ENCODE measurements around the gene KLF6. TPM values are rescaled to one million over a fixed set of nuclear protein-coding genes. Genes with fewer than 3 reads are reported as not detected.
A peak's percentile ranks its signal among the peaks of the same experiment; 100 is the strongest.

KLF6 gene
- total RNA-seq, 1 experiment from 2014 or later = 94.5 TPM

GRCh38 chr10:3740157-3740871 lies 44.7 kb downstream of the KLF6 start:
- peaks cover 24% of the 10 kb centered on the region for H3K4me1 ChIP-seq (ENCODE audit: insufficient read depth, low read length)
- ChIA-PET CTCF (interaction anchor here (0.7 to 1.1 kb wide), 3 partner anchors 14 to 543 kb away, joined by 3 to 4 read pairs (median 3); no protein-coding TSS in a partner anchor), POLR2A (ENCODE audit: unreplicated experiment) (interaction anchor here (0.6 to 1.7 kb wide), 6 partner anchors 15 to 937 kb away, joined by 3 to 20 read pairs (median 4); no protein-coding TSS in a partner anchor)
- no peaks in the 10 kb centered on the region for H3F3A ChIP-seq (ENCODE audit: low read length, unreplicated experiment)
- H3K9me3 ChIP-seq (ENCODE audit: low read length) = no peaks in the 10 kb centered on the region
- peak overlapping the region; percentile 19; the same call in 1 of the 2 replicates for H3K4me2 ChIP-seq (ENCODE audit: low read length)
- TSS peak; percentile 96 for BruUV-seq (replicated peaks)
- no peak overlapping the region for H3K4me3 ChIP-seq (ENCODE audit: low read length)
- peak overlapping the region; percentile 95 for H3K27ac ChIP-seq (ENCODE audit: low read length)
- TF ChIP-seq EZH2 (IDR thresholded peaks at IDR 0.05; ENCODE audit: low read length, unreplicated experiment) (no peak), CTCF (conservative IDR thresholded peaks at IDR 0.05; ENCODE audit: low read depth, low read length) (no peak), EZH2phosphoT487 (IDR thresholded peaks at IDR 0.05; ENCODE audit: borderline replicate concordance, low read length) (no peak)
- H3K27me3 ChIP-seq (ENCODE audit: low read length) = no peaks in the 10 kb centered on the region
- H3K36me3 ChIP-seq (ENCODE audit: low read depth, low read length) = no peaks in the 10 kb centered on the region
- peak overlapping the region; percentile 67 for H3K9ac ChIP-seq (ENCODE audit: low read length)
- H4K20me1 ChIP-seq (ENCODE audit: low read length) = no peaks in the 10 kb centered on the region
- no peaks in the 10 kb centered on the region for H3K79me2 ChIP-seq (ENCODE audit: low read length)
- DNase-seq (peak; percentile 83), ATAC-seq (peak; percentile 95)
- H3K9me2 ChIP-seq (replicated peaks; ENCODE audit: low read length) = no peaks in the 10 kb centered on the region
- intact Hi-C loops (cut with micrococcal nuclease) = loop anchor here (1.0 to 2.0 kb wide), 2 partner anchors 37 to 272 kb away; no protein-coding TSS in a partner anchor
- no peak overlapping the region for H2AFZ ChIP-seq (ENCODE audit: low read length)

- intact Hi-C loops (cut with micrococcal nuclease) = no loop called here
- no peak for ATAC-seq
- no peaks in the 10 kb centered on the region for H3K36me3 ChIP-seq (ENCODE audit: low read depth, low read length)
- no peaks in the 10 kb centered on the region for H3F3A ChIP-seq (ENCODE audit: low read length, unreplicated experiment)
- no peak overlapping the region for H2AFZ ChIP-seq (ENCODE audit: low read length)
- TF ChIP-seq EZH2phosphoT487 (IDR thresholded peaks at IDR 0.05; ENCODE audit: borderline replicate concordance, low read length) = no peak
- no peaks in the 10 kb centered on the region for H3K9me2 ChIP-seq (replicated peaks; ENCODE audit: low read length)
- ChIA-PET POLR2A (ENCODE audit: unreplicated experiment) (no interaction called here), CTCF (no interaction called here)
- peaks cover 24% of the 10 kb centered on the region for H3K4me1 ChIP-seq (ENCODE audit: insufficient read depth, low read length)
- DNase-seq = no peak
- peak overlapping the region; percentile 95 for H3K27ac ChIP-seq (ENCODE audit: low read length)
- peak overlapping the region; percentile 67 for H3K9ac ChIP-seq (ENCODE audit: low read length)
- BruUV-seq (replicated peaks) = no TSS peak
- H3K4me2 ChIP-seq (ENCODE audit: low read length) = no peak overlapping the region
- no peaks in the 10 kb centered on the region for H3K79me2 ChIP-seq (ENCODE audit: low read length)
- no peaks in the 10 kb centered on the region for H3K9me3 ChIP-seq (ENCODE audit: low read length)
- no peaks in the 10 kb centered on the region for H4K20me1 ChIP-seq (ENCODE audit: low read length)
- H3K4me3 ChIP-seq (ENCODE audit: low read length) = no peak overlapping the region
- no peaks in the 10 kb centered on the region for H3K27me3 ChIP-seq (ENCODE audit: low read length)
These were observed 46.1 kb downstream of the KLF6 start for GRCh38 chr10:3738855-3739350.

GRCh38 chr10:3737864-3738263 lies 47.1 kb downstream of the KLF6 start:
- no TSS peak for BruUV-seq (replicated peaks)
- no peaks in the 10 kb centered on the region for H3K9me2 ChIP-seq (replicated peaks; ENCODE audit: low read length)
- ChIA-PET POLR2A (ENCODE audit: unreplicated experiment) (interaction anchor here (0.6 kb wide), 1 partner anchor 17 kb away, joined by 4 read pairs; no protein-coding TSS in a partner anchor), CTCF (no interaction called here)
- peaks cover 24% of the 10 kb centered on the region for H3K4me1 ChIP-seq (ENCODE audit: insufficient read depth, low read length)
- H3K27me3 ChIP-seq (ENCODE audit: low read length) = no peaks in the 10 kb centered on the region
- H3K79me2 ChIP-seq (ENCODE audit: low read length) = no peaks in the 10 kb centered on the region
- no peak overlapping the region for H3K27ac ChIP-seq (ENCODE audit: low read length)
- DNase-seq = no peak
- no peaks in the 10 kb centered on the region for H3F3A ChIP-seq (ENCODE audit: low read length, unreplicated experiment)
- intact Hi-C loops (cut with micrococcal nuclease) = no loop called here
- no peak for ATAC-seq
- no peak overlapping the region for H3K4me3 ChIP-seq (ENCODE audit: low read length)
- H3K9me3 ChIP-seq (ENCODE audit: low read length) = no peaks in the 10 kb centered on the region
- H3K4me2 ChIP-seq (ENCODE audit: low read length) = no peak overlapping the region
- no peaks in the 10 kb centered on the region for H3K36me3 ChIP-seq (ENCODE audit: low read depth, low read length)
- TF ChIP-seq EZH2 (IDR thresholded peaks at IDR 0.05; ENCODE audit: low read length, unreplicated experiment) (no peak), EZH2phosphoT487 (IDR thresholded peaks at IDR 0.05; ENCODE audit: borderline replicate concordance, low read length) (no peak), CTCF (conservative IDR thresholded peaks at IDR 0.05; ENCODE audit: low read depth, low read length) (no peak)
- H2AFZ ChIP-seq (ENCODE audit: low read length) = no peak overlapping the region
- H4K20me1 ChIP-seq (ENCODE audit: low read length) = no peaks in the 10 kb centered on the region
- H3K9ac ChIP-seq (ENCODE audit: low read length) = no peak overlapping the region

Measured in PC-3 (cell line).